Activated CD8-positive, alpha-beta memory T cell treated with anti-CD3 and anti-CD28 coated beads for 1 hour (primary cell): ENCODE data around the gene MSL3.
A peak's percentile ranks its signal among the peaks of the same experiment; 100 is the strongest.

Experiments
- DNase-seq, 2 donors: peaks; one replicate each; pipeline ENCODE4 v3.0.0-alpha.2; 2020; ENCODE audit warnings: low read depth in 1 of 2; ENCODE audit errors: extremely low read depth in 1 of 2

MSL3 gene

DNA sequence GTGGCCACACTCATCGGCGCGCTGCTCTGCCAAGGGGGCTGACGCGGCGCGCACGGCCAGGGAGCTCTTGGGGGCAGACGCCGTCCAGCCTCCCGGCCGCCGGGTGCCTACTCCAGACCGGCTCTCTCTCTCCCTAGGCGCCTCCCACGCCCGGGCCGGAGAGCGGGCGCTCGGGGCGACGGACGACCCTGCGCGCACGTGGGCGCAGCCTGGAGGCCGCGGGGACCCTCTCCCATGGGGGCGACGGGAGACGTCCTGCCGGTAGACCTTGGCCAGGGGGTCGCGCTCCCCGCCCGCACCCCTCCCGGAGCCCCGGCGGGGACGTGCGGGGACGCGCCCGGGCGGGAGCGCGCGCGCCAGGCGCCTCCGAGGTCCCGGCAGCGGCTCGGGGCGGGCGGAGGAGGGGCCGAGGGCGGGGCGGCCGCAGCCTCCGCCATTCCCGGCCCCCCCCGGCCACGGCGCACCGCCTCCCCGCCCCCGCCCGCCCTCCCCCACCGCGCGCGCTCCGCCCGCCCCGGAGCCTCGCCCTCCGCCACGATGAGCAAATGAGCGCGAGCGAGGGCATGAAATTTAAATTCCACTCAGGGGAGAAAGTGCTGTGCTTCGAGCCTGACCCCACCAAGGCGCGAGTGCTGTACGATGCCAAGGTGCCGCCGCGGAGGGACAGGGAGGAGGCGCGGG, at the start of gene MSL3:
MSL3 (plus strand) TSS at position 519 of the 681 bp plus-strand sequence; CDS start at position 546, 27 bp downstream.
- peak in 1 of 2 donors; percentile 51 for DNase-seq

GRCh38 chrX:11722304-11722703, 35.7 kb upstream of the MSL3 start:
- DNase-seq: no peak

GRCh38 chrX:11724122-11725017, 33.7 kb upstream of the MSL3 start:
- DNase-seq: no peak

GRCh38 chrX:11725631-11726442, 32.2 kb upstream of the MSL3 start:
- DNase-seq: no peak

GRCh38 chrX:11728556-11728955, 29.5 kb upstream of the MSL3 start:
- DNase-seq: no peak

GRCh38 chrX:11733614-11734013, 24.4 kb upstream of the MSL3 start:
- DNase-seq: no peak

- no peak for DNase-seq
Observed at GRCh38 chrX:11739776-11740175, 18.3 kb upstream of the MSL3 start.

DNA sequence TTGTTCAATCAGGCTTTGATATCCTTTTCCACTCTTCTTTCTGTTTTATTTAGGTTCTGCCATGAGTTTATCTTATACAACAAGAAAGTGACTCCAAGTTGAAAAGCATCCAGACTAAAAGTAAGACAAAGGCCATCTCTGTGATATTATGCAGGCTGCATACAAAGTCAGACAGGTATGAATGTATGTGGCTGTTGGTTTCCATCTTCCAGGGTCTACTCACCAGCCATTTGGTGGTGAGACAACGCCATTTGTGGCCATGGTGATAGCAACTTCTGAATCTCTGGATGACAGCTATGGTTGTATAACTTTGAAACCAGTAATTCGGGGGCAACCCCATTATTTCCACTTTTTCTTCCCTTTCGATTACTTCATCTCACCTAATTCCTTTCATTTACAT, 17.2 kb upstream of the MSL3 start:
- no peak for DNase-seq

DNA sequence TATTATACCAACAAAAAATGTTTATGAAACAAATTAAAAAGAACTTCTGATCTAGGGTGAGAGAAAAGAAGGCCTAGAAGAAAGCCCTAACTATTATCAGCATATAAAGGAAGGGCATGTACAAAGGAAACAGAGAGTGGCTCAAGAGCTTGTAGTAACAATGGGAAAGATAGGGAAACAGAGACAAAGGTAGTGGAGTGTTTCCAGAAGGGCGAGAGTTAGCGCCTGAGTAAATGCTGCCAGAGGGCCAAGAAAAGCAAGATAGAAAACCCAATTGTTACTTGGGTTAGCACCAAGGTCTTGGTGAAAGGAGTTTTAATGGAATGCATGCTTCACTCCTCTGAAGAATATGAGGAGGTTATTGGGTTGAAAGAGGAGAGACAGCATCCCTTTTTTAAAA, 16.5 kb upstream of the MSL3 start:
- no peak for DNase-seq

DNA sequence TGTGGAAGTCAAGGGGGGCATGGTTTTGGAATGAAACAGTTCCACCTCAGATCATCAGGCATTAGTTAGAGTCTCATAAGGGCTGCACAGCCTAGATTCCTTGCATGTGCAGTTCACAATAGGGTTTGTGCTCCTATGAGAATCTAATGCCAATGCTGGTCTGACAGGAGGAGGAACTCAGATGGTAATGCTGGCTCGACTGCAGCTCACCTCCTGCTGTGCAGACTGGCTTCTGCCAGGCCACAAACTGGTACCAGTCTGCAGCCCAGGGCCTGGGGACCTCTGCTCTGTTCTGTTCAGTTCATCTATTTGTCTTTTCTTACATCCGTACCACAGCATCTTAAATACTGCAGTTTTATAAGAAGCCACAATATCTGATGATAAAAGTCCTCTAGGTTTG, 12.2 kb upstream of the MSL3 start:
- DNase-seq: no peak

DNA sequence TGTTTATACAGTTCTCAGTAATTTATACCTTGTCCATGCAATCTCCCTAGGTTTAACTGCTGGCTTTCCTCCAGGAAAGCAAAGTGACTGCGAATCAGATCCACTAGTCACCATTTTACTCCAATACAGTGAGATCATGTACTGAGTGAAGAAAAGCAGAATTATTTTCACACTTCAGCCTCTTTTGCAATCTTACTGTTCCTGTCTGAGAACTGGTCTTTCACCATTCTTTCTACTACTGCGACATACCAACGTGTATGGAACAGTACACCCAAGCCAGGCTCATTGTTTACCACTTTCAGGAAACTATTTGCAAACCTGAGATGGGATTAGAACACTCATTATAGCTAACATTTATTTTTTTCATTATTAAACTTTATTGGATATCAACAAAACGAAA, 8.0 kb upstream of the MSL3 start:
- DNase-seq: no peak

DNA sequence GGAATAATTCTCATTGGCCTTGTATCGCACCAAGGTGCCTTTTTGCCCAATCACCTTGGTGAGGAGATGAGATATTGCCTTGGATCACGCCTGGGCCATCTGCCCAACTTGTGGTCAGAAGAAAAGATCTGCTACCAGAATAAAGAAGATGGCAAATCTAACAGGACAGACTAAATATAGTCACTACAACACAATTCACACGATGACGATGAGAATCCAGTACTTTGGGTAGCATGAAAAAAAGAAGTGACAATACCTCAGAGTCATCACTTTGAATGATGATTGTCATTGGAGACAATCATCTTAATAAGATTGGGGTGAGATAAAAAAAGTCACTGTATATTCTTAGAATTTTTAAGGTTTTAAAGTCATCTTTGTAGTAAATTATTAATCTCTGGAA, 7.3 kb upstream of the MSL3 start:
- no peak for DNase-seq

GRCh38 chrX:11751261-11751660, 6.8 kb upstream of the MSL3 start:
- no peak for DNase-seq

GRCh38 chrX:11753668-11754067, 4.4 kb upstream of the MSL3 start:
- no peak for DNase-seq

DNA sequence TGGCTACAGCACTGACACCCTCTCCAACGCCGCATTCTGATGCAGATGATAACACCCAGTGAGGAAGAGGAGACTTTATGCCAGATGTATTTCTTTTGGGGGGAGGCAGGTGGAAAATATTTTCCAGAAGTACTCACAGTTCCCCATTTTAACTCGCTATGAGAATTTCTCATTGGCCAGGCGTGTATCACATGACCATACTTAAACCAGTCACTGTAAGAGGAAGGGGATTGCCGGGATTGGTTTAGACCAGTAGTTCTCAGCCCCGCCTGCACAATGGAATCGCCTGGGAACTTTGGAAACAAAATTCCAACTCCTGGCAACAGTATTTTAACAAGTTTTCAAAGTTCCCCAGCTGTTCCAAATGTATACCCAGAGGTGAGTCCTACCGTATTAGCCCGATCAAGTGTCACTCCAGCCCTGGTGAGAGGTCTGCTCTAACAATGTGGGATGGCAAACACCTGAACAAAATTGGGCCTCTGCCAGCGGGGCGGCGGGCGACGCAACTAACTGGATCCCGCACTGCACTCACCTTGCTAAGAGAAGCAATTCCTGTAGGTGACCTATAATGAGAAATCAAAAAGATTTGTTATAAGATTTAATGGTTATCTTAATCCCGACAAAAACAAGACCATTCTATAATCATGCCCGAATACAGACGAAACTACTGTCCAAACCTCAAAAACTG, 2.9 kb upstream of the MSL3 start:
- no peak for DNase-seq

DNA sequence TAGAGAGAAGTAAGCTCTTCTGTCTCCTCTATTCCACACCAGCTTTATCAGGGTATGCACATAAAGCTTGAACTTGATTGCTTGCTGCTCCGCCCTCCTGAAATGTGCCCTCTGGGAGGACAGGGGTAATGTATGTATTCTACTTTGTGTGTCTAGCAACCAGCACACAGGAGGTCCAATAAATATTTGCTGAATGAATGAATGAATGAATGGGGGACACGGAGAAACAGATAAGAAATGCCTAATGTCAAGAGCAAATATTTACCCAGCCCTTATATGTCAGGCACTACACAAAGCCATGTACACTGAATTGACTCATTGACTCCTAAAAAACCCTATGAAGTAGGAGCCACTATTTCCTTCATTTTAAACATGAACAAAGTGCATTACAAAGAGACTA, 2.3 kb upstream of the MSL3 start:
- no peak for DNase-seq

GRCh38 chrX:11756354-11757318, 1.4 kb upstream of the MSL3 start:
- DNase-seq: no peak

GRCh38 chrX:11757397-11757718, 679 bp upstream of the MSL3 start:
- DNase-seq: no peak

GRCh38 chrX:11758400-11759171, 549 bp downstream of the MSL3 start:
- DNase-seq: peak; percentile 73 to 81
